ENCODE measurements around the gene EML2. TPM values are rescaled to one million over a fixed set of nuclear protein-coding genes. Genes with fewer than 3 reads are reported as not detected.

Gene EML2
- total RNA-seq, 1 experiment from 2014 or later = 28.9 TPM

DNA sequence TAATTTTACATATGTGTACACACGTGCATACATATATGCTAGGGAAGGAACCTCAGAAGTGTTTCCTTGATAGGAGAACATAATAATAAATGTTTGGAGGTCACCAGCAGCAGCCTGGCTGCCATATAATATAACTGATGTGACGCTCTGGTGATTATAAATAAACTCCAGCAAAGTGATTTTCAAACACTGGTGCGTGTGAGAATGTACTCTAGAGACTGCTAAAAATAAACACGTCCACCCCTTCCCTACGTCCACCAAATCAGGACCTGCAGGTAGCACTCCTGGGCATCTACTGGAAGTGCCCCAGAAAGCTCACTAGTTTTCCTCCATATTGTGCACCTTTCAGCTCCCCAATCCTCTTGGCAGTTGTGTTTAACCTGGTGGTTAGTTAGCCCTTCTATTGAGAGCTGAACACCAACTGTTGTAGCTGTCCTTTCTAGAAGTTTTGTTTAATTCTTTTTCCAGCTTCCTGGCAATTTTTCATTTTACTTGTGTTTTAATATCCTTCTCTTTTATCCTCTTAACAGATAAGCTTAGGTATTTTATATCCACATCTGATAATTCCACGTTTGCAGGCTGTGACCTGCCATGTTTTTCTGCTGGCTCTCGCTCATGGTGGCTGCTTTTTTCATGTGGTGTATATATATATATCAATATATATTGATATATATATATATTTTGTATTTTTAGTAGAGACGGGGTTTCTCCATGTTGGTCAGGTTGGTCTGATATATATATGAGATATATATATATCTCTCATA lies 67.6 kb downstream of the EML2 start:
- Histone ChIP-seq H3K9me2 (replicated peaks; ENCODE audit: low read length) (no peaks in the 10 kb centered on the region), H3F3A (ENCODE audit: low read length, unreplicated experiment) (peaks cover 8% of the 10 kb centered on the region), H3K27me3 (ENCODE audit: low read length) (no peaks in the 10 kb centered on the region), H3K4me1 (ENCODE audit: insufficient read depth, low read length) (peaks cover 42% of the 10 kb centered on the region), H3K27ac (ENCODE audit: low read length) (no peak overlapping the region), H3K79me2 (ENCODE audit: low read length) (peaks cover 61% of the 10 kb centered on the region), H2AFZ (ENCODE audit: low read length) (no peak overlapping the region), H3K4me3 (ENCODE audit: low read length) (no peak overlapping the region), H3K4me2 (ENCODE audit: low read length) (no peak overlapping the region), H3K9me3 (ENCODE audit: low read length) (no peaks in the 10 kb centered on the region), H3K36me3 (ENCODE audit: low read depth, low read length) (no peaks in the 10 kb centered on the region), H3K9ac (ENCODE audit: low read length) (no peak overlapping the region), H4K20me1 (ENCODE audit: low read length) (no peaks in the 10 kb centered on the region)
- no peak for ATAC-seq
- no peak for DNase-seq
- ChIA-PET POLR2A (ENCODE audit: unreplicated experiment) (no interaction called here), CTCF (no interaction called here)
- intact Hi-C loops (cut with micrococcal nuclease) = loop anchor here (2.0 kb wide), 1 partner anchor 49 kb away; no protein-coding TSS in a partner anchor
- BruUV-seq (replicated peaks) = no TSS peak
- TF ChIP-seq, protein P1, sequence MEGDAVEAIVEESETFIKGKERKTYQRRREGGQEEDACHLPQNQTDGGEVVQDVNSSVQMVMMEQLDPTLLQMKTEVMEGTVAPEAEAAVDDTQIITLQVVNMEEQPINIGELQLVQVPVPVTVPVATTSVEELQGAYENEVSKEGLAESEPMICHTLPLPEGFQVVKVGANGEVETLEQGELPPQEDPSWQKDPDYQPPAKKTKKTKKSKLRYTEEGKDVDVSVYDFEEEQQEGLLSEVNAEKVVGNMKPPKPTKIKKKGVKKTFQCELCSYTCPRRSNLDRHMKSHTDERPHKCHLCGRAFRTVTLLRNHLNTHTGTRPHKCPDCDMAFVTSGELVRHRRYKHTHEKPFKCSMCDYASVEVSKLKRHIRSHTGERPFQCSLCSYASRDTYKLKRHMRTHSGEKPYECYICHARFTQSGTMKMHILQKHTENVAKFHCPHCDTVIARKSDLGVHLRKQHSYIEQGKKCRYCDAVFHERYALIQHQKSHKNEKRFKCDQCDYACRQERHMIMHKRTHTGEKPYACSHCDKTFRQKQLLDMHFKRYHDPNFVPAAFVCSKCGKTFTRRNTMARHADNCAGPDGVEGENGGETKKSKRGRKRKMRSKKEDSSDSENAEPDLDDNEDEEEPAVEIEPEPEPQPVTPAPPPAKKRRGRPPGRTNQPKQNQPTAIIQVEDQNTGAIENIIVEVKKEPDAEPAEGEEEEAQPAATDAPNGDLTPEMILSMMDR (conservative IDR thresholded peaks at IDR 0.05; ENCODE audit: low read depth, low read length) = no peak
- TF ChIP-seq EZH2 (IDR thresholded peaks at IDR 0.05; ENCODE audit: low read length, unreplicated experiment) = no peak
- no peak for TF ChIP-seq EZH2phosphoT487 (IDR thresholded peaks at IDR 0.05; ENCODE audit: borderline replicate concordance, low read length)

DNA sequence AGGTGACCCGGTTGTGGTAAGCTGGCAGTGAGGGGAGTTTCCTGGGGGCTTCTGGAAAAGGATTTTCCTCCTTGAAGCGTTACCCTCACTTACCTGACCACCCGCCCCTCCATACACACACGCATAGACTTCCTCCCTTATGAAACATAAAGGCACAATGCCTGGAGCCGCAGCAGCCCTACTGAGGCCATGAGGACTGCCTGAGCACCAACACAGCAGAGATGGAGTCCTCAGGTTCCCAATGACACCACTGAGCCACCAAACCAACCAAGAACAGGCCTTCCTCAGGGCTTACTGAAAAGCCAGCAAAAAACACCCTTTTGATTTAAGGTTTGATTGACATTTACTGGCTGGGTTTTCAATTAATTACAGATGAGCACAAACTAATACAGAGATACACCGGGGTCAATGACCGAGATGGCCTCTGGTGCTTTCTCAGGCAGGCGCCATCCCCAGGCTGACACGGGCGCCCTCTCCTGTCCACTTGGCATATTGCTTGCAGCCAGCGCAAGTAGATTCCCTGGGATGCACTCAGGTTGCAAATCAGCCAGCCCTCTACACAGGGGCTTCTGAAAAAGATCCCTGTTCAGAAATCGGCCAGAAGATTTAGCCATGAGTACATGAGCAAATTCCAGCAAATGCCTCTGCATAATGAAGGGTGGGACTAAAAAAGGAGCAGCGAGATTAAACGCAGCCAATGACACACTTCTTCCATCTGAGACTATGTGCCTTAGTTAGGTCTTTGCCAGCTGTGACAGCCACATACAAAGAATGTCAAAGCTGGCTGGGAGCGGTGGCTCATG lies 69.4 kb downstream of the EML2 start:
- H3K36me3 ChIP-seq (ENCODE audit: low read depth, low read length) = no peaks in the 10 kb centered on the region
- no peaks in the 10 kb centered on the region for H3K9me3 ChIP-seq (ENCODE audit: low read length)
- H3K79me2 ChIP-seq (ENCODE audit: low read length) = peaks cover 54% of the 10 kb centered on the region
- peak; percentile 40; the same call in 1 of the 2 replicates for ATAC-seq
- ChIA-PET POLR2A (ENCODE audit: unreplicated experiment) (no interaction called here), CTCF (interaction anchor here (0.6 kb wide), 1 partner anchor 73 kb away, joined by 5 read pairs; no protein-coding TSS in a partner anchor)
- H4K20me1 ChIP-seq (ENCODE audit: low read length) = no peaks in the 10 kb centered on the region
- peaks cover 3% of the 10 kb centered on the region for H3F3A ChIP-seq (ENCODE audit: low read length, unreplicated experiment)
- no peaks in the 10 kb centered on the region for H3K27me3 ChIP-seq (ENCODE audit: low read length)
- peak; percentile 56 for DNase-seq
- BruUV-seq (replicated peaks) = no TSS peak
- no peak overlapping the region for H2AFZ ChIP-seq (ENCODE audit: low read length)
- TF ChIP-seq EZH2 (IDR thresholded peaks at IDR 0.05; ENCODE audit: low read length, unreplicated experiment) (no peak), EZH2phosphoT487 (IDR thresholded peaks at IDR 0.05; ENCODE audit: borderline replicate concordance, low read length) (no peak)
- TF ChIP-seq, protein P1 (conservative IDR thresholded peaks at IDR 0.05; ENCODE audit: low read depth, low read length) = peak; percentile 79
- H3K4me1 ChIP-seq (ENCODE audit: insufficient read depth, low read length) = peaks cover 30% of the 10 kb centered on the region
- H3K4me3 ChIP-seq (ENCODE audit: low read length) = no peak overlapping the region
- H3K27ac ChIP-seq (ENCODE audit: low read length) = peak overlapping the region; percentile 99
- peak overlapping the region; percentile 35; the same call in 1 of the 2 replicates for H3K4me2 ChIP-seq (ENCODE audit: low read length)
- H3K9ac ChIP-seq (ENCODE audit: low read length) = peak overlapping the region; percentile 70
- intact Hi-C loops (cut with micrococcal nuclease) = loop anchor here (2.0 kb wide), 2 partner anchors 41 to 47 kb away; no protein-coding TSS in a partner anchor
- H3K9me2 ChIP-seq (replicated peaks; ENCODE audit: low read length) = no peaks in the 10 kb centered on the region
